ENCODE measurements around the gene IFI27L2. TPM values are rescaled to one million over a fixed set of nuclear protein-coding genes. Genes with fewer than 3 reads are reported as not detected.

IFI27L2 gene
- total RNA-seq, 1 donor from 2014 or later, result 63.9 TPM

GRCh38 chr14:94079891-94080620, 49.3 kb downstream of the IFI27L2 start:
- no peak for TF ChIP-seq CTCF (IDR thresholded peaks at IDR 0.05; ENCODE audit: insufficient read depth, low read depth, low read length)
- TF ChIP-seq EZH2 (IDR thresholded peaks at IDR 0.05; ENCODE audit: insufficient read depth, low read length), result no peak
- DNase-seq (ENCODE audit: low read depth), result peak; percentile 44
- Mint-ChIP-seq H3K27me3 (ENCODE audit: low read depth, unreplicated experiment) (no peaks in the 10 kb centered on the region), H3K4me1 (ENCODE audit: low read depth, unreplicated experiment) (peaks cover 22% of the 10 kb centered on the region), H3K9me3 (ENCODE audit: unreplicated experiment) (peaks cover 6% of the 10 kb centered on the region), H3K36me3 (ENCODE audit: low read depth, unreplicated experiment) (peaks cover 26% of the 10 kb centered on the region), H3K4me3 (ENCODE audit: unreplicated experiment) (peak overlapping the region; percentile 99), H3K27ac (ENCODE audit: unreplicated experiment) (peak overlapping the region; percentile 98)
- Histone ChIP-seq H2AFZ (ENCODE audit: low read depth, low read length) (peak overlapping the region; percentile 94), H3K27me3 (ENCODE audit: insufficient read depth, low read length) (no peaks in the 10 kb centered on the region), H3K4me3 (ENCODE audit: insufficient read depth, low read depth, low read length) (peak overlapping the region; percentile 92), H3K9ac (ENCODE audit: low read length) (peak overlapping the region; percentile 94), H3K4me2 (ENCODE audit: low read length) (peak overlapping the region; percentile 97), H3K9me3 (ENCODE audit: insufficient read depth, low read depth, low read length) (no peaks in the 10 kb centered on the region), H3K79me2 (ENCODE audit: insufficient read depth, low read length) (peaks cover 79% of the 10 kb centered on the region), H4K20me1 (ENCODE audit: insufficient read depth, low read length) (peaks cover 31% of the 10 kb centered on the region), H3K27ac (ENCODE audit: low read depth, low read length) (peak overlapping the region; percentile 89), H3K36me3 (ENCODE audit: insufficient read depth, low read length) (peaks cover 11% of the 10 kb centered on the region), H3K4me1 (ENCODE audit: insufficient read depth, low read length) (peaks cover 14% of the 10 kb centered on the region)
- FAIRE-seq, result no peak

- no peak overlapping the region for H2AFZ ChIP-seq (ENCODE audit: low read depth, low read length)
- peaks cover 96% of the 10 kb centered on the region for H3K79me2 ChIP-seq (ENCODE audit: insufficient read depth, low read length)
- FAIRE-seq (no peak), DNase-seq (ENCODE audit: low read depth) (no peak)
- H3K9me3 ChIP-seq (ENCODE audit: insufficient read depth, low read depth, low read length), result no peaks in the 10 kb centered on the region
- Mint-ChIP-seq H3K27ac (ENCODE audit: unreplicated experiment) (no peak overlapping the region), H3K4me3 (ENCODE audit: unreplicated experiment) (peak overlapping the region; percentile 58), H3K9me3 (ENCODE audit: unreplicated experiment) (peaks cover 10% of the 10 kb centered on the region), H3K4me1 (ENCODE audit: low read depth, unreplicated experiment) (peaks cover 22% of the 10 kb centered on the region), H3K36me3 (ENCODE audit: low read depth, unreplicated experiment) (peaks cover 30% of the 10 kb centered on the region), H3K27me3 (ENCODE audit: low read depth, unreplicated experiment) (no peaks in the 10 kb centered on the region)
- H3K27me3 ChIP-seq (ENCODE audit: insufficient read depth, low read length), result no peaks in the 10 kb centered on the region
- H3K4me3 ChIP-seq (ENCODE audit: insufficient read depth, low read depth, low read length), result no peak overlapping the region
- H3K36me3 ChIP-seq (ENCODE audit: insufficient read depth, low read length), result peaks cover 11% of the 10 kb centered on the region
- H3K4me1 ChIP-seq (ENCODE audit: insufficient read depth, low read length), result peaks cover 14% of the 10 kb centered on the region
- no peak overlapping the region for H3K27ac ChIP-seq (ENCODE audit: low read depth, low read length)
- TF ChIP-seq CTCF (IDR thresholded peaks at IDR 0.05; ENCODE audit: insufficient read depth, low read depth, low read length) (no peak), EZH2 (IDR thresholded peaks at IDR 0.05; ENCODE audit: insufficient read depth, low read length) (no peak)
- peak overlapping the region; percentile 97 for H3K4me2 ChIP-seq (ENCODE audit: low read length)
- no peak overlapping the region for H3K9ac ChIP-seq (ENCODE audit: low read length)
- peaks cover 36% of the 10 kb centered on the region for H4K20me1 ChIP-seq (ENCODE audit: insufficient read depth, low read length)
These were observed 51.6 kb downstream of the IFI27L2 start for GRCh38 chr14:94077823-94078222.

Other genes starting within 250 kb of the IFI27L2 start
- gene FAM181A, start 202.3 kb downstream of the IFI27L2 start, total RNA-seq, result not detected in 2 replicates
- 0.25 TPM in 1 of 2 replicates, not detected in the other for gene ASB2, start 153.0 kb downstream of the IFI27L2 start, total RNA-seq
- gene CCDC197, start 132.3 kb downstream of the IFI27L2 start, total RNA-seq, result not detected in 2 replicates
- gene OTUB2, start 103.3 kb downstream of the IFI27L2 start, total RNA-seq, result 3.1 and 3.3 TPM in 2 replicates
- gene DDX24, start 48.4 kb downstream of the IFI27L2 start, total RNA-seq, result 206 TPM in 2 replicates
- gene IFI27L1, start 48.3 kb downstream of the IFI27L2 start, total RNA-seq, result 28.4 and 30.8 TPM in 2 replicates
- 1,022 and 1,408 TPM in 2 replicates for gene IFI27, start 18.9 kb downstream of the IFI27L2 start, total RNA-seq
- gene PPP4R4, start 44.7 kb upstream of the IFI27L2 start, total RNA-seq, result 6.0 and 7.5 TPM in 2 replicates
- gene SERPINA10, start 163.7 kb upstream of the IFI27L2 start, total RNA-seq, result not detected in 2 replicates
- gene SERPINA6, start 193.7 kb upstream of the IFI27L2 start, total RNA-seq, result not detected in 2 replicates
- gene SERPINA2, start 237.1 kb upstream of the IFI27L2 start, total RNA-seq, result not detected in 2 replicates